ENCODE results near the gene SNRPA1.
A peak's percentile ranks its signal among the peaks of the same experiment; 100 is the strongest.

SNRPA1 gene

GRCh38 chr15:101252836-101253235 is 42.2 kb downstream of the SNRPA1 start:
- FAIRE-seq (no peak), DNase-seq (ENCODE audit: insufficient read length, low spot score) (no peak)
- TF ChIP-seq POLR2A (IDR thresholded peaks at IDR 0.05; ENCODE audit: low read depth, low read length), result no peak

DNA sequence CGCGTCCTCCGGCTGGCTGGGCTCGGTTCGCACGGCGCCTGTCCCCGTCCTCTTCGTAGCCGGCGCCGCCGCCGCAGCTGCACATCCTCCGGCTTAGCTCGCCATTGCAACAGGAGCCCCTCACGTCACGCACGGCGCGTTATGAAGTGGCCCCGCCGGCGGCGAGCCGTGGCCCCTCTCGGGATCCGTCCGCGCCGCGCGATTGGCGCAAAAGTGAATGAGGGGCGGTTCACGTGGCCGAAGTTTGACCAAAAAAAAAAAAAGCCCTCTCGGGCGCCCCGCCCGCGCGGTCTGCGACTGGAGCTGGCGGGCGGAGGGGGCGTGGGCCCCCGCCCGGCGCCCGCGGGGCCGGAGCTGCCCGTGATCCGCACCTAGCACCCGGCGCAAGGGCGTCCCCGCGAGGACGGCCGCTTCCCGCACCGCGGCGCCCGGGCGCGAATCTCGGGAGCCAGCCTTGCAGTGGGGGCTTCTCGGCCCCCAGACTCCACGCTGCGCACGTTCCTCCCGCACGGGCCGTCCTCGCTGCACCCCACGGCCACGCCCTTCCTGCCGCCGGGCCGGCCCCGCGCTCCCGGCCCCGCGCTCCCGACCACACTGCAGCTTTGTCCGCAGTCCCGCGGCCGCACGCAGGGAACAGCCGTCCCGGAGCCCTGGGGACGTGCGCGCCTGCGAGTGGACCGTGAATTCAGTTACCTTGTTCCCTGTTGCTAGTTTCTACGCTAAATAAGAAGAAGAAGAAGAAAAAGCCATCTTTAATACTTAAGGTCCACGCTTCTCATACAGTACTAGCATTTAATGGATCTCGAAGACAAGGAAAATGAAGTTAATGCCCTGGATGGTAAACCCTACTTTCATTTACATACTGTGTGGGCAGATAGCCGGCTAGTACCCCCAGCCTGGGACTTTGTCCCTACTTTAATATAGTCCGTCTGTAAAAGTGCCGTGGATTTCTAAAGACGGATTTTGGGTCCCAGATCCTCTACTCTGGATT is 42.9 kb downstream of the SNRPA1 start, which contains the start of gene CHSY1:
Gene CHSY1, minus strand, starts transcription at position 219 of the 991 bp plus-strand sequence. CDS start 592 bp downstream, outside the sequence.
- DNase-seq (ENCODE audit: insufficient read length, low spot score) (peak; percentile 71), FAIRE-seq (no peak)
- peak; percentile 92 for TF ChIP-seq POLR2A (IDR thresholded peaks at IDR 0.05; ENCODE audit: low read depth, low read length)

DNA sequence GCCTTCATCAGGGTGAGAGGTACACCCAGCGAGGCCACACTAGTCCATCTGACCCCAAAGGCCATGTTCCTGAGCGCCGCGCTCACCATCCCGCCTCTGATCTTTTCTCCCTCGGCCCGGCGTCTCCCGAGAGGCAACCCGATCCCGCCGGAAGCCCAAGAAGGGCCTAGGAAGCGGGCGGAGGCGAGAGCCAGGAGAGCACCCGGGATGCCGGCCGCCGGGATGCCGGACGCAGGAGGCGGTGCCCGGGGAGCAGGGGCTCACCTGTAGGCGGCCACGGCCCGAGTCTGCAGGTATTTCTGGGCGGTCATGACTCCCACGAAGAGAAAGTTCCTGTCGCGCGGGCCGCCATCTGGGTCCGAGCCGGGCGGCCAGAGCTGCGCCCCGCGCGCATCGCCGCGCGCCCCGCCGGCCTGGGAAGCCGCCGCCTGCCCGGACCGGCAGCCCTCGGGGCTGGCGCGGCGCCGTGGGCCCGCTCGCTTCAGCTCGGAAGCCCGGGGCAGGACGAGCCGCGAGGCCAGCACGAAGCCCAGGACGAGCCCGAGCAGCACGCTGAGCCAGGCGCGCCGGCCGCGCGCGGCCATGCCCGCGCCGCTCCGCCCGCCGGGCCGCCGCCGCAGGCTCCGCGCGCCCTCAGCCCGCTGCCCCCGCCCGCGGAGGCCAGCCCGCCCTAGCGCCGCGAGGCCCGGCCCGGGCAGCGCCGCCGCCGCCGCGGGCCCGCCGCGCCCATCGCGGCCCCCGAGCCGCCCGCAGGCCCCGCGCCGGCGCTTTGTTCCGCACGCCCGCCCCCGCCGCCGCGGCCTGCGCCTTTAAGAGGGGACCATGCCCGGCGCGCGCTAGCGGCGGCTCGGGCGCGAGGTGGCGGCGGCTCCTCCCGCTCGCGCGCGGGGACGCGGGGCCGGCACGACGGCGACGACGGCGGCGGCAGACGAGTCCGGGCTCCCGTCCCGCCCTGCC is 43.9 kb downstream of the SNRPA1 start:
- no peak for FAIRE-seq
- DNase-seq (ENCODE audit: insufficient read length, low spot score), result no peak
- TF ChIP-seq POLR2A (IDR thresholded peaks at IDR 0.05; ENCODE audit: low read depth, low read length), result no peak

GRCh38 chr15:101250341-101250831 is 44.7 kb downstream of the SNRPA1 start:
- DNase-seq (ENCODE audit: insufficient read length, low spot score) (peak; percentile 66), FAIRE-seq (no peak)
- no peak for TF ChIP-seq POLR2A (IDR thresholded peaks at IDR 0.05; ENCODE audit: low read depth, low read length)

- TF ChIP-seq POLR2A (IDR thresholded peaks at IDR 0.05; ENCODE audit: low read depth, low read length), result no peak
- DNase-seq (ENCODE audit: insufficient read length, low spot score), result no peak
- FAIRE-seq, result no peak
Measured at GRCh38 chr15:101248274-101248673, 46.8 kb downstream of the SNRPA1 start.

DNA sequence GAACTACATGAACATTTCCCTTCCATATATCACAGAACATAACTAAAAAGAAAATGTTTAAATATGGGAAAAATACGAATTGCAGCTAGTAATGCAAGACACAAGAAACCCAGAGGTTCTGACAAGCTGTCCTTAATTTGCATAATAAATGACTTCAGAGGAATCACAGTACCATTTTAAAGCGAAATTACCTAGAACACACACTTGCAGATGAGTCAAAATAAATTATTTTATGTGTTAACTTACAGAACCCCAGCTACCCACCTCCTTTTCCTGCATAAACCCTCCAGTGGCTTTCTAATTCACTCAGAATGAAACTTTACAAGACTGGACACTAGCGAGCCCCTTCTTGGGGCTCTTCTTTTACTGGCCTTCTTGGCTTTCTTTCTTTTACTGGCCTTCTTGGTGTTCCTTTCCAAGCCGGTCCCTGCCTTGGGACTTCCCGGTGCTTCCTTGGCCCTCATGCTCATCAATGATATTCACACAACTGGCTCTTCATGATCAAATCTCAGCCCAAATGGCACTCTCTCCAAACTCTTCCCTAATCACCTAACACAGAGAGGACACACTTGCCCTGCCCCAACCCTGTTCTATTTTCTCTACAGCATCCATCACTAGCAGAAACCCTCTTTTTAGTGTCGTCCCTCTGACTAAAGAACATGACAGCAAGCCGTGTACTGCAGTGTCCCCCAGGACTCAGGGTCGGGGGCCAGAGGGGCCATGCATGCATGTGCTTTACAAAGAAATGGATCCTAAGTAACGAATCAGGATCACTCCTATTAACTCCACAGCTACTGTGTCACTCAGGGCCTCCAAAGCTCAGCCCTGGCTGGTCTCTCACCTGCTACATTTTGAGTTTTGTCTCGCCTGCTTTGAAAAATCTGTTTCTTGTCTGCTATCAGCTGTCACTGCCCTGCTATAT is 48.0 kb downstream of the SNRPA1 start:
- no peak for TF ChIP-seq POLR2A (IDR thresholded peaks at IDR 0.05; ENCODE audit: low read depth, low read length)
- no peak for FAIRE-seq

GRCh38 chr15:101246391-101246790 is 48.7 kb downstream of the SNRPA1 start:
- no peak for TF ChIP-seq POLR2A (IDR thresholded peaks at IDR 0.05; ENCODE audit: low read depth, low read length)
- FAIRE-seq (no peak), DNase-seq (ENCODE audit: insufficient read length, low spot score) (no peak)

More for the DNA sequence above, 48.0 kb downstream of the SNRPA1 start:
- DNase-seq (ENCODE audit: insufficient read length, low spot score), result no peak

DNA sequence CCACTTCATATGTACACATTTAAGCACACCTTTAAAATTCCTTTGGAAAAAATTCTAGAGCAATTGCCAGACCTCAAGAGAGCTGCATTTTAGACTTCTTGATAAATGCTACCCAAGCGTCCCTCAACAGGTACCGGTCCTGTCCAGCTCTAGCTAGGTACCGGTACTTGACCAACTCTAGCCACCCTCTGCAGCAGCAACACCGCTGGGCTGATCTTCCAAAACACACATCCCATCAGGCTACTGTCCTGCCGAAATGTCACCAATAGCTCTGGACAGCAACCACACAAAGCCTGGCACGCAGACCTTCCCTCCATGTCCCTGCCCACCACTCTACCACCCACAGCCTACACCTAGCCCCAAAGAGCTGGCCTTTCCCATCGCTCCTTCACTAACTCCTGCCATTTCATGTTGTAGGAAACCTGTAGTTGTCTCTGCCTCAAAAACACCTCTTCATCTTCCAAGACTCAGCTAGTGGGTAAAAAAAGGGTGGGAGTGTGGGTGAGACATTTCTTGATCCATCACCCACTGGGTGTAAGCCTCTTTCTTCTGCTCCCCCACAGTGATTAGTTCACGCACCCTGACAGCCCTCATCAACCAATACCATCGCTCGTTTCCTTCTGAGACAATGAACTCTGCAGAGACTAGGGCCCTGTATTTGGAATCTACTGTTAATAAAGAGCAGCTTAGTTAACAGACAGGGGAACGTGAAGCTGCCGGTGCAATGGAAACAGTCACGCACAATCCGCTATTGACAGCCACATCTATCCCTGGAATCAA is 50.0 kb downstream of the SNRPA1 start:
- no peak for TF ChIP-seq POLR2A (IDR thresholded peaks at IDR 0.05; ENCODE audit: low read depth, low read length)
- DNase-seq (ENCODE audit: insufficient read length, low spot score) (no peak), FAIRE-seq (no peak)

DNA sequence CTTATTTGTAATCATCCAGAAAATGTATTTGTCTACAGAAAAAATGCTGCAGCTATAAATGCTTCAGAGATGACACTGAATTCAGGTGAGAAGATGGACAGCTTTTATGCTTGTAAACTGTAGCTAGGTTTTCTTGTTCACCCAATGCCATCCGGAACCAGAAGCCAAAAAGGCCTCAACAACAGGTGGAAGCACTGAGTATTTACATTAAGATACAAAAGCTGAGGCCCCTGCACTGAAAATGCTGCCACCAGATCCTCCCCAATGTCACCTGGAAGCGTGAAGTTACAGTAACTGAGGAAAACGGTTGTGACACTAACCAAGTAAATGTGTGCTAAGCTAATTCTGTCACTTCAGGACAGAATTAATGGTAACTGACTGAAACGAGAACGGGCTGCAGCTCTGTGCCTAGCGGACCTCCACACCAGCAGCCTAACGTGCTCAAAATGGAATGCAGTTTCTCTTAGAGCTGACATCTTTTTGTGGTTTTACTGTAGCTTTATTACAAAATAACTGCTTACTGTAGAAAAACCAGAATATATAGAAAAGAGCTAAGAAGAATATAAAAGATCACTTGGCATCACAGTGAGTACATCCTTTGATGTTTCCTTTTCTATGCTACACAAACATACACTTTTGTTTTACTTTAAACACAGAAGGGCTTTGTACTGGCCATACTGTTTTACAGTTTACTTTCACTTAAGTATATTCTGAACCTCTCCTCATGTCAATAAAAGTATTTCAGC is 50.8 kb downstream of the SNRPA1 start:
- DNase-seq (ENCODE audit: insufficient read length, low spot score) (no peak), FAIRE-seq (no peak)
- TF ChIP-seq POLR2A (IDR thresholded peaks at IDR 0.05; ENCODE audit: low read depth, low read length), result no peak

DNA sequence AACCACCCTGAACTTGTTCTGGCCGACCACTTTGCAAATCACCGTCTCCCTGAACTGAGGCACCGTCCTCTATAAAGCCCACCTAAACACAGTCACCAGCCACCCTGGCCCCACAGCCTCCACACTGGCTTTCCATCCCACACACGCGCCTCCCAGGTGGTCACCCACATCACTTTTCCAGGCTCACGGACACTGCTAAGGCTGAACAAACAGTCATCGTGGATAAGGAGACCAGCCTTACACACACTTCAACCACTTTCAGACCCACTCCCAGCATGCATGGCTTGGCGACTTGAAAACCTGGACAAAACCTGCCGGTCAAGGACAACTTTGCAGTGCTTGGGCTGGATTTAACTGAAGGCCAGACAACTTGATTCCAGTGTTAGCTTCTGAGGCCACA is 51.6 kb downstream of the SNRPA1 start:
- FAIRE-seq, result no peak
- no peak for DNase-seq (ENCODE audit: insufficient read length, low spot score)
- no peak for TF ChIP-seq POLR2A (IDR thresholded peaks at IDR 0.05; ENCODE audit: low read depth, low read length)

GRCh38 chr15:101242999-101243336 is 52.1 kb downstream of the SNRPA1 start:
- FAIRE-seq (no peak), DNase-seq (ENCODE audit: insufficient read length, low spot score) (no peak)
- TF ChIP-seq POLR2A (IDR thresholded peaks at IDR 0.05; ENCODE audit: low read depth, low read length), result no peak

Data from H54 (cell line).